Peyer's patch (tissue), 4 donors: ENCODE results near the gene OOEP. TPM values are rescaled to one million over a fixed set of nuclear protein-coding genes. Genes with fewer than 3 reads are reported as not detected.
"Not testable (repeated sequence)": the region's sequence is repeated elsewhere in the genome, so short reads cannot be mapped to it uniquely, and the experiment has no call there.

ENCODE experiments used
- DNase-seq, 3 donors: peaks; one replicate each; pipeline ENCODE4 v3.0.0-alpha.2; 2017 to 2019
- H3K27ac ChIP-seq, 4 donors: fragments of 200-600 bp; sonication (generic); one replicate each; pipeline ENCODE4 v1.5.1; 2016 to 2019
- H3K27me3 ChIP-seq, 2 donors: fragments of 200-600 bp; sonication (generic); one replicate each; pipeline ENCODE4 v1.5.1; 2019
- H3K36me3 ChIP-seq, 3 donors: fragments of 200-600 bp; sonication (generic); one replicate each; pipeline ENCODE4 v1.5.1; 2016 to 2019
- H3K4me1 ChIP-seq, 4 donors: fragments of 200-600 bp; sonication (generic); one replicate each; pipeline ENCODE4 v1.5.1; 2016 to 2019
- H3K4me3 ChIP-seq, 4 donors: fragments of 200-600 bp; sonication (generic); 1 replicate in 3 of 4; 2 replicates in 1 of 4; pipeline ENCODE4 v1.5.1; 2016 to 2019; ENCODE audit warnings: mild to moderate bottlenecking in 1 of 4
- H3K9me3 ChIP-seq, 4 donors: fragments of 200-600 bp; sonication (generic); one replicate each; pipeline ENCODE4 v1.5.1; 2016 to 2019; ENCODE audit warnings: mild to moderate bottlenecking in 1 of 4
- CTCF ChIP-seq, 6 experiments: fragments of 450-650 bp in 4 of 6; fragments of 200-600 bp in 2 of 6; sonication (generic) in 1 of 6; IDR thresholded peaks; one replicate each; pipeline ENCODE4 v1.5.1; 2017 to 2019; ENCODE audit warnings: antibody characterized with exemption in 6 of 6, mild to moderate bottlenecking in 3 of 6, moderate library complexity in 1 of 6
- POLR2A ChIP-seq, 2 donors: fragments of 450-650 bp; IDR thresholded peaks; one replicate each; pipeline ENCODE4 v1.5.1; 2017; ENCODE audit warnings: antibody characterized with exemption in 2 of 2, mild to moderate bottlenecking in 2 of 2, moderate library complexity in 2 of 2
- total RNA-seq, 4 donors: library from RNA; depleted of rRNA; stranded (reverse); fragments of >200 nt; gene quantifications; one replicate each; pipeline ENCODE4 v1.1.0, GENCODE V29; 2016

OOEP gene
- total RNA-seq, 4 donors from 2014 or later = not detected

DNA sequence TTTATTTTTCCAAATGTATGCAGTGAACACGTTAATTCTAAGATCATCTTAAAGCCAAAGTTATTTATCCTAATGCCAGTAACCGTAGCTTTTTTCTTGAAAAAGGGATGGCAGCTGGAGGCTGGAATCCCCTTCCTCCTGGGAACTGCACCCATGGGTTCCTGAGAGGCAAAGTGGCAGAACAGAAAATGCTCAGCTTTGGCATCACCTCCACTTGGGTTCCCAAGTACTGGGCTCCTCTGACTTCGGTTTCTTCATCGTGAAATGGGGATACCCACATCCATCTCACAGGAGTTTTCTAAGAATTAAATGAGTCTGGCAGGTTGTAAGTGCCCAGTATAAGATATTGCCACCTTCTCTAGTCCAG lies 18.7 kb upstream of the OOEP start:
- peak overlapping the region in 1 of 4 donors; percentile 55 for H3K27ac ChIP-seq
- no peak for DNase-seq

DNA sequence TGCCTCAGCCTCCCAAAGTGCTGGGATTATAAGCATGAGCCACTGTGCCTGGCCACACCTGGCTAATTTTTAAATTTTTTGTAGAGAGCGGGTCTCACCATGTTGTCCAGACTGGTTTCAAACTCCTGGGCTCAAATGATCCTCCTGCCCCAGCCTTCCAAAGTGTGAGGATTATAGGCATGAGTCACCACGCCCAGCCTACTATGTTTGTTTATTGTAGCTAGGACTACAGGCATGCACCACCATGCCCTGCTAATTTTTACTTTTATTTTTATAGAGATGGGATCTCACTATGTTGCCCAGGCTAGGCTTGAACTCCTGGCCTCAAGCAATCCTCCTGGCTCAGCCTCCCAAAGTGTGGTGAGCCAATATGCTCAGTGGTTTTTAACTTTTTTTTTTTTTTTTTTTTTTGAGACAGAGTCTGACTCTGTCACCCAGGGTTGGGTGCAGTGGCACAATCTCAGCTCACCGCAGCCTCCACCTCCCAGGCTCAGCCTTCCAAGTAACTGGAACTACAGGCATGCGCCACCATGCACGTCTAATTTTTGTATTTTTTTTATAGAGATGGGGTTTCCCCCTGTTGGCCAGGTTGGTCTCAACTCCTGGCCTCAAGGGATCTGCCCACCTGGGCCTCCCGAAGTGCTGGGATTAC lies 12.9 kb upstream of the OOEP start:
- Histone ChIP-seq H3K4me3 (no peak overlapping the region), H3K9me3 (no peaks in the 10 kb centered on the region), H3K4me1 (no peaks in the 10 kb centered on the region), H3K36me3 (no peaks in the 10 kb centered on the region), H3K27me3 (no peaks in the 10 kb centered on the region), H3K27ac (no peak overlapping the region)
- TF ChIP-seq CTCF (IDR thresholded peaks at IDR 0.05) (no peak), POLR2A (IDR thresholded peaks at IDR 0.05) (no peak)
- DNase-seq = no peak

More for the DNA sequence above, 18.7 kb upstream of the OOEP start:
- H3K9me3 ChIP-seq = no peaks in the 10 kb centered on the region
- TF ChIP-seq POLR2A (IDR thresholded peaks at IDR 0.05) (no peak), CTCF (IDR thresholded peaks at IDR 0.05) (no peak)
- peak overlapping the region; percentile 42 to 56 (median 56) for H3K4me3 ChIP-seq
- H3K27me3 ChIP-seq = peaks cover 0 to 7% of the 10 kb centered on the region in 2 donors
- H3K4me1 ChIP-seq = no peaks in the 10 kb centered on the region
- H3K36me3 ChIP-seq = no peaks in the 10 kb centered on the region

DNA sequence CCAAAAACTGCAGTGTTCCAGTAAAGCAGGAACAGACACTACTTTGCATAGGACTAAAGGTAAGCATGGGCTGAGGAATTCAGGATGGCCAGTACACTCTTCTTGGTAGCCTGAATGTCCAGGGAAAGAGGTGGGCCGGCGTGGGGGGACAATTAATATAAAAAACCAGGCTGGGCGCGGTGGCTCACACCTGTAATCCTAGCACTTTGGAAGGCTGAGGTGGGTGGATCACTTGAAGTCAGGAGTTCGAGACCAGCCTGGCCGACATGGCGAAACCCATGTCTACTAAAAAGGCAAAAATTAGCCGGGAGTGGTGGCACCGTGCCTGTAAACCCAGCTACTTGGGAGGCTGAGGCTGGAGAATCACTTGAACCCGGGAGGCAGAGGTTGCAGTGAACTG lies 11.8 kb upstream of the OOEP start:
- H3K4me1 ChIP-seq, H3K36me3 ChIP-seq, H3K27me3 ChIP-seq, H3K9me3 ChIP-seq, H3K27ac ChIP-seq, DNase-seq, H3K4me3 ChIP-seq: not testable (repeated sequence)

GRCh38 chr6:73377225-73377624 lies 7.5 kb upstream of the OOEP start:
- Histone ChIP-seq H3K27me3 (no peaks in the 10 kb centered on the region), H3K9me3 (peaks cover 0 to 2% (median 0%) of the 10 kb centered on the region in 4 donors), H3K27ac (no peak overlapping the region), H3K4me3 (no peak overlapping the region), H3K36me3 (no peaks in the 10 kb centered on the region), H3K4me1 (no peaks in the 10 kb centered on the region)
- TF ChIP-seq POLR2A (IDR thresholded peaks at IDR 0.05) = no peak
- TF ChIP-seq CTCF (IDR thresholded peaks at IDR 0.05) = no peak
- DNase-seq = no peak

- no peak overlapping the region for H3K27ac ChIP-seq
- no peaks in the 10 kb centered on the region for H3K27me3 ChIP-seq
- no peaks in the 10 kb centered on the region for H3K4me1 ChIP-seq
- H3K36me3 ChIP-seq = no peaks in the 10 kb centered on the region
- TF ChIP-seq CTCF (IDR thresholded peaks at IDR 0.05) (no peak), POLR2A (IDR thresholded peaks at IDR 0.05) (no peak)
- peaks cover 0 to 8% (median 0%) of the 10 kb centered on the region in 4 donors for H3K9me3 ChIP-seq
- DNase-seq = no peak
- H3K4me3 ChIP-seq = no peak overlapping the region
Measured at GRCh38 chr6:73375216-73375615, 5.5 kb upstream of the OOEP start.

DNA sequence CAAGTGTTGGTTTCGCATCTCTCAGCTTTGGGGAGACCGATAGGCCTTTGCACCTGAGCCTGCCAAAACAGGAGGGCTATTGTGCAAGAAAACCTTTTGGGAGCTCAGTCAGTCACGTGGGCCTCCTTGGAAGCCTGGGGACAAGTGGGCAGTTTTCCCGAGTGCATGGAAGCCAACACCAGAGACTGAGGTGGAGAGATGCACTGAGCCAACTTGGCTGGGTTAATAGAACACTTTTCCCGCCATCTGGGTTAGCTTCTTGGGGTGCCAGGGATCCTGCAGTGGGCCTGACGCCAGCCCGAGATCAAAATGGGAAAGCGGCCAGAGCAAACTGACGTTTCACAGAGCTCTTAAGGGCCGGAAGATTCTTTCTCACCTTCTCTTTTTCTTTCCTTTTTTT lies 2.8 kb upstream of the OOEP start:
- Histone ChIP-seq H3K4me3 (no peak overlapping the region), H3K27me3 (no peaks in the 10 kb centered on the region), H3K27ac (no peak overlapping the region), H3K36me3 (no peaks in the 10 kb centered on the region), H3K4me1 (no peaks in the 10 kb centered on the region), H3K9me3 (peaks cover 0 to 8% (median 0%) of the 10 kb centered on the region in 4 donors)
- DNase-seq = no peak
- TF ChIP-seq POLR2A (IDR thresholded peaks at IDR 0.05) (no peak), CTCF (IDR thresholded peaks at IDR 0.05) (no peak)
